SK-N-MC (cell line): ENCODE data around the gene TLX2.

ENCODE experiments used
- EZH2 ChIP-seq: fragments of 200-600 bp; sonication (generic); IDR thresholded peaks from one replicate; pipeline ENCODE4 v1.6.1; 2017; ENCODE audit warnings: antibody characterized with exemption
- FOXP2 ChIP-seq: optimal IDR thresholded peaks from 2 replicates; pipeline ENCODE3; 2011; ENCODE audit warnings: mild to moderate bottlenecking, moderate library complexity; ENCODE audit not compliant: insufficient read depth; ENCODE audit errors: extremely low read length, control extremely low read depth
- POLR2AphosphoS5 ChIP-seq: IDR thresholded peaks from 2 replicates; pipeline ENCODE4 v1.6.1; 2012; ENCODE audit warnings: mild to moderate bottlenecking, low read depth, low read length, borderline replicate concordance

- TF ChIP-seq EZH2: no peak
- no peak for TF ChIP-seq POLR2AphosphoS5
- TF ChIP-seq FOXP2: no peak
These were observed 4.0 kb upstream of the TLX2 start for GRCh38 chr2:74510272-74510671.
